H54 (cell line): ENCODE measurements around the gene IQGAP1.

ENCODE experiments used
- DNase-seq: peaks from one replicate; pipeline ENCODE4 v3.0.0; 2011; ENCODE audit warnings: low spot score, mixed read lengths; ENCODE audit not compliant: insufficient read length
- FAIRE-seq: peaks from 3 replicates; lab custom pipeline; 2011; peaks lifted over from hg19 to GRCh38; lab: Jason Lieb, UNC
- POLR2A ChIP-seq: IDR thresholded peaks from 2 replicates; pipeline ENCODE4 v1.6.1; 2011; ENCODE audit warnings: low read depth, mild to moderate bottlenecking, low read length

IQGAP1 gene

DNA sequence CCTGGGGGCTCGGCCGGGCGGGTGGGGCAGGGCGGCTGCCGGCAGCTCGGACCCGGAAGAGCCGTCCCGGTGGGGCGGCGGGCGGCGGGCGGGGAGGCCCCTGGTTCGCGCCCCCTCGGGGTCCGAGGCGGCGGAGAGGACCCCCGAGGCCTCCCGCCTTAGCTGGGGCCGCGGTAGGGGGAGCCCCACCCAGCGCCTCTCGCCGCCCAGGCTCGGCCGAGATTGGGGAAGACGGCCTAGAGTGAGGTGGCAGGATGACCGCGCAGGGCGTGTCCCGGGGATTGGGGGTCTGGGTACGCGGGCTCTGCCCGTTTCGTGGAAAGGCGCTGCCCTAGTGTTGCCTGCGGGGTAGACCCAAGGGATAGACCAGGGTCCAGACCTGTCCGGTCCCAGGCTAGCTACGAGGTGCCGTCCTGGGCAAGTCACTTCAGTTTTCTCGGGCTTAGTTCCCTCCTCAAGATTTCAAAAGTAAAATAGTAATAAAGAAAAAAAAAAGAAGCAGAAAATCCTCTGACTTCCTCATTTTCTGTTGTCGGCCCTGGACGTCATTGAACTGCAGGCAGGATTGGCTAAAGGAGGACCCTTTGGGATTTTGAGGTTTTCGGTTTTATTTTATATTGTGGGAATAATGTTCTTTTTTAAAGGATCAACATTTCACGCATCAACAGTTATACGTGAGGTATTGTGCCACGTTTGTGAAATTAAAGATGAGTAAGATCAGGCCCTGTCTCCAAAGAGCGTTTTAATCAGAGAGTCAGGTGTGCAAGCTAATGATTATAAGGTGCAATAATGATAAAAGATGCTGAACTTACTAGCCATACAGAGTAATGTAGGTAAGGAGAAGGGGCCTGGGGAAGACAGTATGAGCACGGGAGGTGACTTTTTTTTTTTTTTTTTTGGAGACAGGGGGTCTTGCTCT lies 679 bp downstream of the IQGAP1 start:
- peak; percentile 29 for DNase-seq
- no peak for FAIRE-seq
- 0 out of 2 replicates have a peak, but pooled peaks have one; percentile 16 for TF ChIP-seq POLR2A

DNA sequence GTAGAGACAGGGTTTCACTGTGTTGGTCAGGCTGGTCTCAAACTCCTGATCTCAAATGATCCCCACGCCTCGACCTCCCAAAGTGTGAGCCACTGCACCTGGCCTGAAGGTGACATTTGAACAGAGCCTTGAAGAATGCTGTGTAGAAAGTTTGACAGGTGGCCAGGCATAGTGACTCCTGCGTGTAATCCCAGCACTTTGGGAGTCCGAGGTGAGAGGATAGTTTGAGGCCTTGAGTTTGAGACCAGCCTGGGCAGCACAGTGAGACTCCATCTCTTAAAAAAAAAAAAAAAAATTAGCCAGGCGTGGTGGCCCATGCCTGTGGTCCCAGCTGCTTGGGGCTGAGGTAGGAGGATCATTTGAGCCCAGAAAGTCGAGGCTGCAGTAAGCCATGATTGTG lies 1.5 kb downstream of the IQGAP1 start:
- TF ChIP-seq POLR2A = no peak
- FAIRE-seq = no peak
- no peak for DNase-seq

DNA sequence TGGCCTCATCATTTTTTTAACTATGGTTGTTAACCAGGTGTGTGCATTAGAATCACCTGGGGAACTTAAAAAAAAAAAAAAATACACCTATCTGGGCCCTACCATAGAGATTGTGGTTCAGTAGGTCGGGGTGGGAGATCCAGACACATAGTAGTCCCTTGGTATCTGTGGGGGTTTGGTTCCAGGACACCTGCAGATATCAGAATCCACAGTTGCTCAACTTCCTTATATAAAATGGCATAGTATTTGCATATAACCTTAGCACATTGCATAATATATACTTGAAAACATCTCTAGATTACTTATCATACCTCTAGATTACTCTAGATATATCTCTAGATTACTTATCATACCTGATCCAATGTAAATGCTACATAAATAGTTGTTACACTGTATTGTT lies 5.0 kb downstream of the IQGAP1 start:
- no peak for TF ChIP-seq POLR2A
- FAIRE-seq (no peak), DNase-seq (no peak)

DNA sequence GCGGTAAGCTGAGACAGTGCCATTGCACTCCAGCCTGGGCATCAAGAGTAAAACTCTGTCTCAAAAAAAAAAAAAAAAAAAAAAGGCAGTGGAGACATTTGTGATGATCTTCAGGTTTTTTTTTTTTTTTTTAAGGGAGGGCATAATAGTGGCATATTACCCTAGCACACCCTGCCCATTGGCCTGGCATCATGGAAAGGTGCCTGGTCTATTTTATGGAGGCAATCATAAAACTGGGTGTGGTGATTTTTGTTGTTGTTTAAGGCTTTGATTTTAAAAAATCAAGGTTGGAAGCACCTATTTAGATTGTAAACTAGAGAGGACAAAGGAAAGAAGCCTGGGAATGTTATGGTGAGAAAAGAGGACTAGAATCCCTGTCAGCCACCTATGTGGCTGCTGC lies 6.0 kb downstream of the IQGAP1 start:
- FAIRE-seq = no peak
- TF ChIP-seq POLR2A = no peak
- no peak for DNase-seq

DNA sequence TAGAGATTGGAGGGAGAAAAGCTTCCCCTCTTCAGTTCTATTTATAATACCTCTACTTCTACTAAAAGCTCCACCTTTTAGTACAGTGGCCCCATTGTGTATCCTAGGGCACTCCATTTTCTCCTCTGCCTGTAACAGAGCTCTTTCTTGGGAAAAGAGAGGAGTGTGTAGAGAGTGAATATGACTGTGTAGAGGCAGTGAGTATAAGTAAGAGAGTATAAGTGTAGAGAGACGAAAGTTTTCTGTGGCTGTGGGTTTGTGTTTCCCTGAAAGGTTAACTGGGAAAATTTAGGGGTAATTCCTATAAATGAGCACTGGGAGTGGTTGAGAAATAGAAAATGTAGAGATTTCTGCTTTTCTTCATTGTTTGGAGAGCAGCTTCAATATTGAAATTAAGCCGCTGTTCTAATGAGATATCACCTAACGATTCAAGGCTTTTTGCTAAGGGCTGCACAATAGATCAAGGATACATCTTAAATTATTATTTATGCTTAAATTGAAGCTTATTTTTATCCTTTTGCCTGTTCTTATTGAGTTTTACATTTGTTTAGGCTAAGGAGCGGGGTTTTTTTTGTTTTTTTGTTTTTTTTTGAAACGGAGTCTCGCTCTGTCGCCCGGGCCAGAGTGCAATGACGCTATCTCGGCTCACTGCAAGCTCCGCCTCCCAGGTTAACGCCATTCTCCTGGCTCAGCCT lies 6.9 kb downstream of the IQGAP1 start:
- FAIRE-seq (no peak), DNase-seq (no peak)
- TF ChIP-seq POLR2A = no peak

DNA sequence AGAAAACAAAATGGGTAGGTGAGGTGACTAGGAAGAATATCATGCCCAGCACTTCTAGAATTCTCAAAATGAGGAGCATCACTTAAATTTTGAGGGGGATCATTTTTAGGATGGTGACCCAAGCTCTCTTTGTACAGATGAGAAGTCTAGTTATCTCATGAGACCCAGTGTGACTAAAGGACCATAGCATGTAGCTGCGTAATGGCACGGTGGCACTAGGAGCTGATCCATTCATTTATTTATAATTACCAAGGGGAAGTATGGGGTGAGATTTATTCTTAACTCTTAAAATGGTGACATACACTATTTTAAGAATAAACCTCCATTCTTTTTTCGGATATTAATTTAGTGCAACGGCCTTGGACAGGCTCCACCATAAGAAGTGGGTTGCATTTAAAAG lies 8.3 kb downstream of the IQGAP1 start:
- DNase-seq (no peak), FAIRE-seq (no peak)
- no peak for TF ChIP-seq POLR2A

DNA sequence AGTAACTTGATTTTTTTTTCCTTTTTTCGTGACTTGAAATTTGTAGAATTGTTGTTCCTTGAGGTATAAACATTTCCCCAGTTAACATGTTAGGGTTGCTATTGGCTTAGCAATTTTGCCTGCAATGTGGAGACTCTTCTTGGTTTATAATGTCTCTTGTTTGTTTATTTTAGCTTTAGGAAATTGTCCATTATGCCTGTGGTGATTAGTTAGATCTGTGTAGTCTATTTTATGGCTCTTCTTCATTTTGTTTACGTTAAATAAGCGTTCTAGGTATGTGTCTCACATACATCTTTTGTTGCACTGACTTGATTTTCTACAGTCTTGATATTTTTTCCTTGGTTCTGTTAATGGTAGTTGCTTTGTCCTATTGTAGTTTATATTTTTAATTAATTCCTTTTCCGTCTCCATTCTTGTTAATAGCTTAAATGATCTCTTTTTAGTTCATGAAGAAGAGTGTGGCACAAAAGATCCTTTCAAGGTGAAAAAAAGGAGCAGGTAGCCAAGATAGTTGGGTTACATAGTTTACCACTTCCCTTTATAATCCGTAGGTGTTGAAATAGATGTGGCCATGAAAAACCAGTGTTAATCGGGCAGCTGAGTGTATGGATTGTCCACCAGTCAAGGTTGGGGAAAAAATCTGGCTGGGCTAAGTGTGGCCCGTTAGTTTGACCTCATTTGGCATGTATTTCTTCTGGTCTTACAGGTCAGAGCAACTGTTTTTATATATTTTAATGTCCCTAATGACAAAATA lies 12.1 kb downstream of the IQGAP1 start:
- no peak for DNase-seq
- no peak for TF ChIP-seq POLR2A
- FAIRE-seq = no peak

DNA sequence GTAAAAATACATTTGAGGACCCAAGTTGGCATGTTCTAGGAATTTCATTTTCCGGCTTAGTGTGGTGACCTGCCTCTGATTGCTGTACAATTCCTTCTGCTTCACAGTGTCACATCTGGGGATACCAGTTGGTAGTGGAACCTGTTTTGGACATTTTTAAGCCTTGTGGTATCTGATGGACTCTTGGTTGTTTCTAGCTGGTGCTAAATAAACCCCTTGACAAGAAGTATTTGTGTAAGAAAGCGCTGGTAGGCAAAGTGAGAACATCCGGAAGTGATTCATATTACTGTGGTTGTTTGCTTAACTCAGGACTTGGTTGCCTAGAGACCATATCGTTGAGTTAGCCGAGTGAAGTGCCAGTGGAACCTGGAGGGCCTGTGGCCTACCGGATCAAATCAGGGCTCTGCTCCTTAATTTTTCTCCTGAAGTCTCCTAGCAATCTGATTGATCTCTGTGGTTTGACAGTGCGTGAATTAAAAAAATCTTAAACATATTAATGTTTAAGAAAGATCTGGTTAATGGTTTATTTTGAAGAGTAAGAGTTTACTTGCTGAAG lies 12.8 kb downstream of the IQGAP1 start:
- FAIRE-seq = peak; percentile 96
- TF ChIP-seq POLR2A = no peak
- peak; percentile 37 for DNase-seq

DNA sequence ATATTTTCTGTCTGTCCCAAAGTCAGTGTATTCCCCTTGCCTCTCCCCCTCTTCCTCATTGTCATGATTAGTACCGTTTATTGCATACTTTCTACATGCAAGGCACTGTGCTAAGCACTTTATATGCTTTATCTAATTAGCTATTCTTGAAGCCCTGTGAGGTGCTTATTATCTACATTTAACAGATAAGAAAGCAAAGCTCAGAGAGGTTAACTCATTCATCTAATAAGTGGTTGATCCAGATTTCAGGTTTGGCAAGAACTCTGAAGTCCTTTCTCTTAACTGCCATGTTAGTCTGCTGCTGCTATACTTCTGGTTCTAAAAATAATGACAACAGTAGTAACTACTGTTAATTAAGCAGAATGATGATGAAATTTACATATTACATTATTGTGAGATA lies 13.5 kb downstream of the IQGAP1 start:
- no peak for FAIRE-seq
- no peak for DNase-seq
- TF ChIP-seq POLR2A = no peak

DNA sequence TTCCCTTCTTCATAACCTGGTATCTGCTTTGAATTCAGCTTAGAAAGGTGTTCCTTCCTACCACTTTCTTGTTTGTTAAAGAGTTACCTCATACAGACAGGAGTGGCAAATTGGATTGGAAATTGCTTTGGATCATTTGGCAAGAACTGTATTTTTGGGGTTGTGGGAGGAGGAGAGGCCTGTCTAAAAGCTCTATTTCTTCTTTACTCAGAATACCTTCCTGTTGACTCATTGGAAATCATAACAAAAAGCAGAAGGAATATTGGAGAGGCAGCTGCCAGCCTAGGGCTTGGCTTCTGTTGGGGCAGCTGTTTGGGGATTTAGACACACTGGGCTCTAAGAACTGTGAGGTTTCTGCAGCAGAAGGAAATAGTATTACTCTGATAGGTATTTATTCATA lies 14.2 kb downstream of the IQGAP1 start:
- peak; percentile 91 for FAIRE-seq
- no peak for TF ChIP-seq POLR2A
- no peak for DNase-seq

DNA sequence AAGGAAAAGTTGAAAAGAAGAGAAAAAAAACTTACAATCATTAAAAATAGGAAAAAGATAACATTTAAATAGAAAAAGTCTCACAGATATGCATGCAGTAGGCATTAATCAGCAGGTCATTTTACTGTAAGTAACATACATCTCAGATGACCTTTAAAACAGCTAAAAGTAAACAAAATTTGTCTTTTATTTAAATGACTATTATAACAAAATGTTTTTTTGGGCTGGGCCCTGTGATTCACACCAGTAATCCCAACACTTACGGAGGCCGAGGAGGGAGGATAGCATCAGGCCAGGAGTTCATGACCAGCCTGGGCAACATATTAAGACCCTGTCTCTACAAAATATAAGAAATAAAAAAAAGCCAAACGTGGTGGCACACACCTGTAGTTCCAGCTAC lies 14.7 kb downstream of the IQGAP1 start:
- DNase-seq (no peak), FAIRE-seq (no peak)
- TF ChIP-seq POLR2A = no peak

DNA sequence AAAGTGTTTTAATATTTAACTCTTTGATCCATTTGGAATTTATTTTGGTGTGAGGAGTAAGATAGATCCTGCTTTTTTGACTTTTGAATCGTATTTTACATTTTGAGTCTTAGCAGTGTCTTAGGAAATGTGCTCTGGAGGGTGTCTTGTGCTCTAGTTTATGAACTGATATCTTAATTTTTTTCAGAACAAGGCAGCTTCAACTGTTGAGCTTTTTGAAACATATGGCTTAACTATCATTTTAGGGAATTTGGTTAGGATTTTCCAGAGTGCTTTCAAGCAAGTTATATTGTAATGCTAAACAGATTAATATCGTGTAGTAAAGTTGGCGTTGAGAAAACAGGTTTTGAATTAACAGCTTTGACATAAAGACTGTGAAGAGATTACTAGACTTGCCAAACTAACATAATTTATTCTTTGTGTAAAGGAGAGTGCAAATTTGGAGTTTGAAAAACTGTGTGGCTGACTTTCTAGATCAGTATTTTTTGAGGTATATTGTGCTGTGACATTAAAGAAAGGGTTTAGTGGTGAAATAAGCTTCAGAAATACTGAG lies 17.1 kb downstream of the IQGAP1 start:
- DNase-seq (no peak), FAIRE-seq (no peak)
- TF ChIP-seq POLR2A = no peak

DNA sequence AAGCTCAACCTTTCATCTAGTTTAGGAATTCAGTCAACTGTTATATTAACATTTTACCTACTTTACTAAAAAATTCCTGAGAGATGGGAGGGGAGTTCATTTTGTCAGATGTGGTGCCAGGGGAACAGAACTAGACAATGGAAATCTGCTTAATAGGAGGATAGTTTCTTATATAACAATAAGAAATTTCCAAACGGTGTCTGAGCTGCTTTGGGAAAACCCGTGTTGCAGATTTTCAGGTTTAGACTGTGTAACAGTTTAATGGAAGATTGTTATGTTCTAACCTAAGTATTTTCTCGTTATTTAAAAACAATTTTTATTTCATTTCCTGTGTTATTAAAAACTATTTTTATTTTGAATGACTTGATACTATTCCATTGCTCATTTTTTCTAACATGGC lies 19.3 kb downstream of the IQGAP1 start:
- DNase-seq = no peak
- no peak for TF ChIP-seq POLR2A
- FAIRE-seq = no peak
